ENCODE data around the gene NUP133.
"Not testable (repeated sequence)": the region's sequence is repeated elsewhere in the genome, so short reads cannot be mapped to it uniquely, and the experiment has no call there.

- not testable (repeated sequence) for TF ChIP-seq POLR2A, CTCF (IDR thresholded peaks at IDR 0.05)
These were observed 32.3 kb downstream of the NUP133 start for GRCh38 chr1:229475859-229476258.
